Neural progenitor cell (in vitro differentiated cells): ENCODE results near the gene BARHL2. TPM values are rescaled to one million over a fixed set of nuclear protein-coding genes. Genes with fewer than 3 reads are reported as not detected.

Experiments used
- DNase-seq: peaks from one replicate; pipeline ENCODE4 v3.0.0-alpha.2; 2016; ENCODE audit warnings: low spot score
- H2AFZ ChIP-seq: fragments of 200-600 bp; sonication (generic); replicated peaks from 2 replicates; pipeline ENCODE4 v1.6.1; 2016; ENCODE audit warnings: antibody characterized with exemption
- H3F3A ChIP-seq: fragments of 200-600 bp; sonication (generic); 2 replicates; pipeline ENCODE4 v1.6.1; 2016; ENCODE audit warnings: antibody characterized with exemption, low read depth
- H3K27ac ChIP-seq: fragments of 200-600 bp; sonication (generic); 2 replicates; pipeline ENCODE4 v1.5.1; 2016; ENCODE audit warnings: mild to moderate bottlenecking
- H3K27me3 ChIP-seq: fragments of 200-600 bp; sonication (generic); 2 replicates; pipeline ENCODE4 v1.6.1; 2016; ENCODE audit warnings: mild to moderate bottlenecking, moderate library complexity
- H3K36me3 ChIP-seq: fragments of 200-600 bp; sonication (generic); 2 replicates; pipeline ENCODE4 v1.5.1; 2016
- H3K4me1 ChIP-seq: fragments of 200-600 bp; sonication (generic); 2 replicates; pipeline ENCODE4 v1.6.1; 2016; ENCODE audit warnings: mixed run types
- H3K4me2 ChIP-seq: fragments of 200-600 bp; sonication (generic); 2 replicates; pipeline ENCODE4 v1.6.1; 2016
- H3K4me3 ChIP-seq: fragments of 200-600 bp; sonication (generic); 2 replicates; pipeline ENCODE4 v1.5.1; 2016
- H3K79me2 ChIP-seq: fragments of 200-600 bp; sonication (generic); 2 replicates; pipeline ENCODE4 v1.6.1; 2016; ENCODE audit warnings: low read depth
- H3K9ac ChIP-seq: fragments of 200-600 bp; sonication (generic); 2 replicates; pipeline ENCODE4 v1.6.1; 2016
- H3K9me3 ChIP-seq: fragments of 200-600 bp; sonication (generic); 2 replicates; pipeline ENCODE4 v1.5.1; 2016; ENCODE audit warnings: low read depth
- H4K20me1 ChIP-seq: fragments of 200-600 bp; sonication (generic); 2 replicates; pipeline ENCODE4 v1.6.1; 2016; ENCODE audit warnings: low read depth
- H3K27ac Mint-ChIP-seq: 3 replicates; pipeline ENCODE4 v1.8.0; 2021; ENCODE audit warnings: mixed read lengths
- H3K27me3 Mint-ChIP-seq: 2 replicates; pipeline ENCODE4 v1.8.0; 2022; ENCODE audit warnings: low read depth, mild to moderate bottlenecking, inconsistent platforms, moderate library complexity, mixed read lengths; ENCODE audit not compliant: insufficient read depth
- H3K36me3 Mint-ChIP-seq: 3 replicates; pipeline ENCODE4 v1.8.0; 2021; ENCODE audit warnings: mixed read lengths
- H3K4me1 Mint-ChIP-seq: 3 replicates; pipeline ENCODE4 v1.8.0; 2021; ENCODE audit warnings: mixed read lengths
- H3K4me3 Mint-ChIP-seq: 3 replicates; pipeline ENCODE4 v1.8.0; 2021; ENCODE audit warnings: mild to moderate bottlenecking, moderate library complexity, mixed read lengths
- H3K9me3 Mint-ChIP-seq: 3 replicates; pipeline ENCODE4 v1.8.0; 2020; ENCODE audit warnings: mixed read lengths
- EZH2 ChIP-seq: fragments of 200-600 bp; sonication (generic); IDR thresholded peaks from 2 replicates; pipeline ENCODE4 v1.6.1; 2017; ENCODE audit warnings: antibody characterized with exemption, mild to moderate bottlenecking, moderate library complexity
- EZH2phosphoT487 ChIP-seq: fragments of 200-600 bp; sonication (generic); IDR thresholded peaks from 2 replicates; pipeline ENCODE4 v1.6.1; 2017; ENCODE audit warnings: antibody characterized with exemption
- total RNA-seq: library from RNA; depleted of rRNA; stranded (reverse); fragments of >200 nt; gene quantifications from 2 replicates; pipeline ENCODE4 v1.2.3, GENCODE V29; 2015; ENCODE audit warnings: low replicate concordance
- TF ChIP-seq, protein P1 (sequence below): fragments of 200-600 bp; sonication (generic); IDR thresholded peaks from 2 replicates; pipeline ENCODE4 v1.5.1; 2017; ENCODE audit warnings: antibody characterized with exemption, mild to moderate bottlenecking

Gene BARHL2
- total RNA-seq, 1 donor from 2014 or later: not detected

DNA sequence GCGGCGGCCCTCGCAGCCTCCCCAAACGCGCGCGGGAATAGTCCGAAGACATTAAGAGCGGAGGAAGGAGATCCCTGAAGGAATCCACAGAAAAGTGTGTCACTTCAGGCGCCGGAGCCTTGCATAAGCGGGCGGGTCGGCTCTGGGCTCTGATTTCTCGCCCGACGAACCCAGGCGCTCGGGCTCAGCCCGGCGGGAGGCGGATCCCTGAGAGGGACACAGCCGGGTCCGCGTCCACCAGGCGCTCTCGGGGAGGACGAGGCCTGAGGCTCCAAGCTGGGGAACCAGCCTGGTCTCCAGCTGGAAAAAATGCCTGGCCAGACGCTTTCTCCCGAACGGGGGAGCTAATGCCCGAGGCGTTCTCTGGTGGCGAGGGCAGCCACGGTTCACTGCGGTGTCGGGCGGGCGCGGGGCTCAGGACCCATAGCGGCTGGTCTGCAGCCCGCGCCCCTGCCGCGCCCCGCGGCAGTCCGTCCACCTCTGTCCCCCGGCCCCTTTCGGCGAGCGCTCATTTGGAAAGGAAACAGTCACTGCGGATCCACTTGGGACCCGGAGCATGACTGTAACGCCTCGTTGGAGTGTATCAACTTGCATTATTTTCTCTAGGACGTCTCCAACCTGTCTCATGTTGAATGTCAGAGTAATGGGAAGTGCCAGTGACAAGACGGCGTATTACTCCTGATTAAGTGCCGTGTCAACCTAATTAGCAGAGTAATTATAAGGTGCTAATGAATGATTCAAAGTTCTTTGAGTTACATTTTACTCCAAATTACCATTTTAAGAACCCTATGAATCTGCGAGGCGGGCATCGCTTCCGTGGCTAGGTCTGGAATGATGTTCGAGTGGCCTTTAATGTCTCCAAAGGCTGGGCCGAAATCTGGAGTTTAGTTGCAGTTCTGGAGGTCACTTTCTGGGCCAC lies 1.6 kb upstream of the BARHL2 start:
- Histone ChIP-seq H3K4me3 (peak overlapping the region; percentile 48), H3K9ac (no peak overlapping the region), H3K36me3 (no peaks in the 10 kb centered on the region), H3K9me3 (no peaks in the 10 kb centered on the region), H3K4me1 (peaks cover 16% of the 10 kb centered on the region), H4K20me1 (peaks cover 87% of the 10 kb centered on the region), H2AFZ (peak overlapping the region; percentile 35), H3K27ac (no peak overlapping the region), H3K4me2 (peak overlapping the region; percentile 74), H3F3A (peaks cover 40% of the 10 kb centered on the region), H3K27me3 (peaks cover 100% of the 10 kb centered on the region), H3K79me2 (no peaks in the 10 kb centered on the region)
- peaks cover 38% of the 10 kb centered on the region for H3K4me1 Mint-ChIP-seq
- TF ChIP-seq EZH2 (peak; percentile 98), EZH2phosphoT487 (peak; percentile 97)
- TF ChIP-seq, protein P1, sequence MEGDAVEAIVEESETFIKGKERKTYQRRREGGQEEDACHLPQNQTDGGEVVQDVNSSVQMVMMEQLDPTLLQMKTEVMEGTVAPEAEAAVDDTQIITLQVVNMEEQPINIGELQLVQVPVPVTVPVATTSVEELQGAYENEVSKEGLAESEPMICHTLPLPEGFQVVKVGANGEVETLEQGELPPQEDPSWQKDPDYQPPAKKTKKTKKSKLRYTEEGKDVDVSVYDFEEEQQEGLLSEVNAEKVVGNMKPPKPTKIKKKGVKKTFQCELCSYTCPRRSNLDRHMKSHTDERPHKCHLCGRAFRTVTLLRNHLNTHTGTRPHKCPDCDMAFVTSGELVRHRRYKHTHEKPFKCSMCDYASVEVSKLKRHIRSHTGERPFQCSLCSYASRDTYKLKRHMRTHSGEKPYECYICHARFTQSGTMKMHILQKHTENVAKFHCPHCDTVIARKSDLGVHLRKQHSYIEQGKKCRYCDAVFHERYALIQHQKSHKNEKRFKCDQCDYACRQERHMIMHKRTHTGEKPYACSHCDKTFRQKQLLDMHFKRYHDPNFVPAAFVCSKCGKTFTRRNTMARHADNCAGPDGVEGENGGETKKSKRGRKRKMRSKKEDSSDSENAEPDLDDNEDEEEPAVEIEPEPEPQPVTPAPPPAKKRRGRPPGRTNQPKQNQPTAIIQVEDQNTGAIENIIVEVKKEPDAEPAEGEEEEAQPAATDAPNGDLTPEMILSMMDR: no peak
- no peaks in the 10 kb centered on the region for H3K36me3 Mint-ChIP-seq
- peak overlapping the region; percentile 94 for H3K4me3 Mint-ChIP-seq
- peaks cover 77% of the 10 kb centered on the region for H3K27me3 Mint-ChIP-seq
- peak; percentile 76 for DNase-seq
- H3K9me3 Mint-ChIP-seq: no peaks in the 10 kb centered on the region
- no peak overlapping the region for H3K27ac Mint-ChIP-seq

DNA sequence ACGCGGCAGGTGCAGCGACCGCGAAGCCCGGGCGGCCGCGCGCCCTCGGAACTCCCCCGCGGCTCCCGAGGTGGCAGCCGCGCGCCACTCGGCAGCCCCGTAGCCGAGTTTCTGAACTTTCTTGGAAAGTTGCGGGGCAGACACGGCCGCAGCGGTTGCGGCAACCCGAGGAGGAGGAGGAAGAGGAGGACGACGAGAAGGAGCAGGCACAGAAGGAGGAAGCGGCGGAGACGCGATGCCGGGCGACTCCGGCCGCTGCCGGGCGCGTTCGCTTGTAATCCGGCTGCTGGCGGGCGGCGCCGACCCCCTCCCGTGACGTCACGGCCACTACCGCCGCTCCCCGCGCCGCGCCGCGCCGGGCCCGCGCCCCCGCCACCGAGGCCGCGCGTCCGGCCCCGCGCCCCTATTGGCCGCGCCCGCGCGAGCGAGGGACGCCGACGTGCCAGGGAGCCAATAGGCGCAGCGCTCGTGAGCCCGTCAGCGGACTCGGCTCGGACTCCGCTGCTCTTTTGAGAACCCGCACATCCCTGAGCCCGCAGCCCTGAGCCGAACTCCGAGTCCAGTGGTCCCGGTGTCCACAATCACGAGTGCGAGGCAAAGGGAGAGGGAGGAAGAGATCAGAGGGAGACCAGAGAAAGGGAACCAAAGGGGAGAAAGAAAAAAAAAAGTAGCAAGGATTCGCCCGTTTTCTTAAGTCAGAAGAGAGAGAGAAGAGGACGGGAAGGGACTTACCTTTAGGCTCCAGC lies 736 bp upstream of the BARHL2 start:
- Histone ChIP-seq H3K27me3 (peaks cover 100% of the 10 kb centered on the region), H3K9ac (no peak overlapping the region), H3K4me3 (peak overlapping the region; percentile 48), H3K27ac (no peak overlapping the region), H4K20me1 (peaks cover 87% of the 10 kb centered on the region), H3K4me1 (peaks cover 16% of the 10 kb centered on the region), H3K36me3 (no peaks in the 10 kb centered on the region), H2AFZ (peak overlapping the region; percentile 35), H3K79me2 (no peaks in the 10 kb centered on the region), H3F3A (peaks cover 35% of the 10 kb centered on the region), H3K9me3 (no peaks in the 10 kb centered on the region), H3K4me2 (peak overlapping the region; percentile 78)
- peak overlapping the region; percentile 94 for H3K4me3 Mint-ChIP-seq
- H3K27me3 Mint-ChIP-seq: peaks cover 75% of the 10 kb centered on the region
- H3K9me3 Mint-ChIP-seq: no peaks in the 10 kb centered on the region
- no peak overlapping the region for H3K27ac Mint-ChIP-seq
- peaks cover 42% of the 10 kb centered on the region for H3K4me1 Mint-ChIP-seq
- H3K36me3 Mint-ChIP-seq: no peaks in the 10 kb centered on the region
- TF ChIP-seq EZH2: no peak
- TF ChIP-seq, protein P1: no peak
- TF ChIP-seq EZH2phosphoT487: no peak
- DNase-seq: peak; percentile 91

DNA sequence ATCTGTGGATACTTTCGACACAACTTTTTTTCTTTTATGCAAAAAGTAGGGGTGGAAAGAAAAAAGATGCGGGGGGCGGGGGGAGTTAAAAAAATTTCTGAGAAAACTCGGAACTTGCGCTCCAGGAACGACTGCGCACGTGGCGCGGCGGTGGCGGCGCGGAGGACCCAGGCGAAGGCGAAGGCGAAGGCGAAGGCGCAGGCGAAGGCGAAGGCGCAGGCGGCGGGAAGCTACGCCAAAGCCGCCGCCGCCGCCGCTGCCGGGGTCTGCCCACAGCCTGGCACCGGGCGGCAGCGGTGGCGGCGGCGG lies 208 bp upstream of the BARHL2 start:
- H3K27ac ChIP-seq: no peak overlapping the region
- TF ChIP-seq EZH2: no peak
- TF ChIP-seq EZH2phosphoT487: no peak
- TF ChIP-seq, protein P1: no peak
- Mint-ChIP-seq H3K27me3 (peaks cover 75% of the 10 kb centered on the region), H3K9me3 (no peaks in the 10 kb centered on the region), H3K4me1 (peaks cover 46% of the 10 kb centered on the region), H3K4me3 (peak overlapping the region; percentile 92), H3K27ac (no peak overlapping the region), H3K36me3 (no peaks in the 10 kb centered on the region)
- H3K9me3 ChIP-seq: no peaks in the 10 kb centered on the region
- peaks cover 33% of the 10 kb centered on the region for H3F3A ChIP-seq
- H3K4me1 ChIP-seq: peaks cover 16% of the 10 kb centered on the region
- peak overlapping the region; percentile 48 for H3K4me3 ChIP-seq
- H3K4me2 ChIP-seq: peak overlapping the region; percentile 78
- H3K79me2 ChIP-seq: no peaks in the 10 kb centered on the region
- no peak overlapping the region for H3K9ac ChIP-seq
- no peaks in the 10 kb centered on the region for H3K36me3 ChIP-seq
- no peak overlapping the region for H2AFZ ChIP-seq
- peaks cover 100% of the 10 kb centered on the region for H3K27me3 ChIP-seq
- DNase-seq: no peak
- H4K20me1 ChIP-seq: peaks cover 87% of the 10 kb centered on the region
